Neural progenitor cell (in vitro differentiated cells): ENCODE measurements around the gene TRIM2. TPM values are rescaled to one million over a fixed set of nuclear protein-coding genes. Genes with fewer than 3 reads are reported as not detected.

ENCODE experiments used
- DNase-seq: peaks from one replicate; pipeline ENCODE4 v3.0.0-alpha.2; 2016; ENCODE audit warnings: low spot score
- H2AFZ ChIP-seq: fragments of 200-600 bp; sonication (generic); replicated peaks from 2 replicates; pipeline ENCODE4 v1.6.1; 2016; ENCODE audit warnings: antibody characterized with exemption
- H3F3A ChIP-seq: fragments of 200-600 bp; sonication (generic); 2 replicates; pipeline ENCODE4 v1.6.1; 2016; ENCODE audit warnings: antibody characterized with exemption, low read depth
- H3K27ac ChIP-seq: fragments of 200-600 bp; sonication (generic); 2 replicates; pipeline ENCODE4 v1.5.1; 2016; ENCODE audit warnings: mild to moderate bottlenecking
- H3K27me3 ChIP-seq: fragments of 200-600 bp; sonication (generic); 2 replicates; pipeline ENCODE4 v1.6.1; 2016; ENCODE audit warnings: mild to moderate bottlenecking, moderate library complexity
- H3K36me3 ChIP-seq: fragments of 200-600 bp; sonication (generic); 2 replicates; pipeline ENCODE4 v1.5.1; 2016
- H3K4me1 ChIP-seq: fragments of 200-600 bp; sonication (generic); 2 replicates; pipeline ENCODE4 v1.6.1; 2016; ENCODE audit warnings: mixed run types
- H3K4me2 ChIP-seq: fragments of 200-600 bp; sonication (generic); 2 replicates; pipeline ENCODE4 v1.6.1; 2016
- H3K4me3 ChIP-seq: fragments of 200-600 bp; sonication (generic); 2 replicates; pipeline ENCODE4 v1.5.1; 2016
- H3K79me2 ChIP-seq: fragments of 200-600 bp; sonication (generic); 2 replicates; pipeline ENCODE4 v1.6.1; 2016; ENCODE audit warnings: low read depth
- H3K9ac ChIP-seq: fragments of 200-600 bp; sonication (generic); 2 replicates; pipeline ENCODE4 v1.6.1; 2016
- H3K9me3 ChIP-seq: fragments of 200-600 bp; sonication (generic); 2 replicates; pipeline ENCODE4 v1.5.1; 2016; ENCODE audit warnings: low read depth
- H4K20me1 ChIP-seq: fragments of 200-600 bp; sonication (generic); 2 replicates; pipeline ENCODE4 v1.6.1; 2016; ENCODE audit warnings: low read depth
- H3K27ac Mint-ChIP-seq: 3 replicates; pipeline ENCODE4 v1.8.0; 2021; ENCODE audit warnings: mixed read lengths
- H3K27me3 Mint-ChIP-seq: 2 replicates; pipeline ENCODE4 v1.8.0; 2022; ENCODE audit warnings: low read depth, mild to moderate bottlenecking, inconsistent platforms, moderate library complexity, mixed read lengths; ENCODE audit not compliant: insufficient read depth
- H3K36me3 Mint-ChIP-seq: 3 replicates; pipeline ENCODE4 v1.8.0; 2021; ENCODE audit warnings: mixed read lengths
- H3K4me1 Mint-ChIP-seq: 3 replicates; pipeline ENCODE4 v1.8.0; 2021; ENCODE audit warnings: mixed read lengths
- H3K4me3 Mint-ChIP-seq: 3 replicates; pipeline ENCODE4 v1.8.0; 2021; ENCODE audit warnings: mild to moderate bottlenecking, moderate library complexity, mixed read lengths
- H3K9me3 Mint-ChIP-seq: 3 replicates; pipeline ENCODE4 v1.8.0; 2020; ENCODE audit warnings: mixed read lengths
- CTCF ChIP-seq: fragments of 200-600 bp; sonication (generic); IDR thresholded peaks from 2 replicates; pipeline ENCODE4 v1.5.1; 2017; ENCODE audit warnings: antibody characterized with exemption, mild to moderate bottlenecking
- EZH2 ChIP-seq: fragments of 200-600 bp; sonication (generic); IDR thresholded peaks from 2 replicates; pipeline ENCODE4 v1.6.1; 2017; ENCODE audit warnings: antibody characterized with exemption, mild to moderate bottlenecking, moderate library complexity
- EZH2phosphoT487 ChIP-seq: fragments of 200-600 bp; sonication (generic); IDR thresholded peaks from 2 replicates; pipeline ENCODE4 v1.6.1; 2017; ENCODE audit warnings: antibody characterized with exemption
- total RNA-seq: library from RNA; depleted of rRNA; stranded (reverse); fragments of >200 nt; gene quantifications from 2 replicates; pipeline ENCODE4 v1.2.3, GENCODE V29; 2015; ENCODE audit warnings: low replicate concordance

TRIM2 gene
- total RNA-seq, 1 donor from 2014 or later, result 87.6 TPM

- peaks cover 8% of the 10 kb centered on the region for H3F3A ChIP-seq
- H3K9ac ChIP-seq, result no peak overlapping the region
- peak; percentile 69 for DNase-seq
- no peaks in the 10 kb centered on the region for H3K9me3 ChIP-seq
- Mint-ChIP-seq H3K9me3 (no peaks in the 10 kb centered on the region), H3K4me1 (peaks cover 47% of the 10 kb centered on the region), H3K27ac (peak overlapping the region; percentile 15), H3K27me3 (peaks cover 2% of the 10 kb centered on the region), H3K36me3 (peaks cover 13% of the 10 kb centered on the region), H3K4me3 (no peak overlapping the region)
- no peak overlapping the region for H3K27ac ChIP-seq
- H2AFZ ChIP-seq, result no peak overlapping the region
- no peaks in the 10 kb centered on the region for H3K27me3 ChIP-seq
- H3K4me1 ChIP-seq, result peaks cover 26% of the 10 kb centered on the region
- H3K4me2 ChIP-seq, result peak overlapping the region; percentile 10
- peaks cover 12% of the 10 kb centered on the region for H4K20me1 ChIP-seq
- no peak overlapping the region for H3K4me3 ChIP-seq
- TF ChIP-seq CTCF, result peak; percentile 58
- no peak for TF ChIP-seq EZH2
- TF ChIP-seq EZH2phosphoT487, result no peak
- H3K36me3 ChIP-seq, result no peaks in the 10 kb centered on the region
- H3K79me2 ChIP-seq, result no peaks in the 10 kb centered on the region
Measured at GRCh38 chr4:153232768-153233167, 28.5 kb downstream of the TRIM2 start.

- Histone ChIP-seq H3K36me3 (no peaks in the 10 kb centered on the region), H3K79me2 (no peaks in the 10 kb centered on the region), H3K9ac (no peak overlapping the region), H3K9me3 (no peaks in the 10 kb centered on the region), H3K27ac (no peak overlapping the region), H2AFZ (no peak overlapping the region), H3K4me2 (no peak overlapping the region), H3K4me1 (peaks cover 15% of the 10 kb centered on the region), H3K27me3 (no peaks in the 10 kb centered on the region), H4K20me1 (peaks cover 7% of the 10 kb centered on the region), H3F3A (no peaks in the 10 kb centered on the region), H3K4me3 (no peak overlapping the region)
- Mint-ChIP-seq H3K36me3 (peaks cover 20% of the 10 kb centered on the region), H3K27me3 (peaks cover 2% of the 10 kb centered on the region), H3K27ac (no peak overlapping the region), H3K9me3 (no peaks in the 10 kb centered on the region), H3K4me1 (peaks cover 44% of the 10 kb centered on the region), H3K4me3 (no peak overlapping the region)
- TF ChIP-seq CTCF (no peak), EZH2 (no peak), EZH2phosphoT487 (no peak)
- no peak for DNase-seq
Measured at GRCh38 chr4:153233761-153234371, 29.6 kb downstream of the TRIM2 start.

GRCh38 chr4:153234885-153235284, 30.6 kb downstream of the TRIM2 start:
- Mint-ChIP-seq H3K4me1 (peaks cover 44% of the 10 kb centered on the region), H3K4me3 (no peak overlapping the region), H3K9me3 (no peaks in the 10 kb centered on the region), H3K36me3 (peaks cover 25% of the 10 kb centered on the region), H3K27ac (no peak overlapping the region), H3K27me3 (peaks cover 2% of the 10 kb centered on the region)
- H3K4me1 ChIP-seq, result peaks cover 6% of the 10 kb centered on the region
- no peak overlapping the region for H3K27ac ChIP-seq
- H3K4me2 ChIP-seq, result no peak overlapping the region
- no peaks in the 10 kb centered on the region for H3F3A ChIP-seq
- no peak overlapping the region for H2AFZ ChIP-seq
- H3K27me3 ChIP-seq, result no peaks in the 10 kb centered on the region
- H3K36me3 ChIP-seq, result no peaks in the 10 kb centered on the region
- H3K9ac ChIP-seq, result no peak overlapping the region
- no peaks in the 10 kb centered on the region for H3K9me3 ChIP-seq
- no peak for DNase-seq
- H4K20me1 ChIP-seq, result peaks cover 7% of the 10 kb centered on the region
- no peaks in the 10 kb centered on the region for H3K79me2 ChIP-seq
- H3K4me3 ChIP-seq, result no peak overlapping the region
- TF ChIP-seq EZH2phosphoT487 (no peak), EZH2 (no peak), CTCF (no peak)
